ENCODE data around the gene MYZAP. TPM values are rescaled to one million over a fixed set of nuclear protein-coding genes. Genes with fewer than 3 reads are reported as not detected.

MYZAP gene
- total RNA-seq, 1 donor, result 5.1 TPM

DNA sequence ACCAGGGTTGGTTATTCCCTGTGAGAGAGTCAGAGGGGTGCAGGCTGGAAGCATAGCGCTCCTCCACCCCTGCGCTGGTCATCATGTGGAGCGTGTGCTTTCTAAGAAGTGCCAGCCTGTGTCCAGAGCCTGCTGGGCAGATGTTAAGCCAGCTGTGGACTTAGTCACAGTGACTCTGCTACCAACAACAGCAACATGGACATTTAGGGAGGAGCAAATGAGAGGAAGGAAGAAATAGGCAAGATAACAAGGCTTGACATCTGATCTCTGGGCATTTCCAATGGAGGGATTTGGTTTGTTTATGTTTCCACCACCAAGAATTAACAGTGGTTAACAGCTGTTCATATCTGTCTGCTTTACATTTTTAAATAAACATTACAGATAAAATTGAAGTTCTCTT, 36.4 kb upstream of the MYZAP start:
- no peaks in the 10 kb centered on the region for H3K27me3 ChIP-seq (ENCODE audit: insufficient read depth, low read length)
- no peaks in the 10 kb centered on the region for H3K9me3 ChIP-seq (ENCODE audit: low read depth, low read length)
- no peak overlapping the region for H3K4me3 ChIP-seq (ENCODE audit: low read length)
- H3K4me1 ChIP-seq (ENCODE audit: insufficient read depth, low read length), result no peaks in the 10 kb centered on the region

DNA sequence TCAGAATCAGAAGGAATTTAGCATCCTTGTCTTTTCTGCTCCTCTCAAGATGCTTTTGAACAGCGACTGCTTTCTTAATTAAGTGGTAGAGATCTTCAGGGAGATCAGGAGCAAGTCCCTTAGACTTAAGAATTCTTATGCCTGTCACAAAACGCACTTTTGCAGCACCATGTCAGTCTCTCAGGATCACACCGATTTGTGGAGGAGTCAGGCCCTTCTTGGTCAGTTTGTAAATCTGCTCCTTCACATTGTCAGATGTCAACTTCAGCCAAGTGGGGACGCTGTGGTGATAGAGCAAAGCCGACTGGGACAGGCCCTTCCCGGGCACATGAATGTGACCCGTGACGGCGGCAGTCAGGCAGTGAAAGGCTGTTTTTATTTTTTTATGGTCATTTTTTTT, 35.7 kb upstream of the MYZAP start:
- Histone ChIP-seq H3K9me3 (ENCODE audit: low read depth, low read length) (no peaks in the 10 kb centered on the region), H3K4me1 (ENCODE audit: insufficient read depth, low read length) (peaks cover 2% of the 10 kb centered on the region), H3K4me3 (ENCODE audit: low read length) (no peak overlapping the region), H3K27me3 (ENCODE audit: insufficient read depth, low read length) (no peaks in the 10 kb centered on the region)

DNA sequence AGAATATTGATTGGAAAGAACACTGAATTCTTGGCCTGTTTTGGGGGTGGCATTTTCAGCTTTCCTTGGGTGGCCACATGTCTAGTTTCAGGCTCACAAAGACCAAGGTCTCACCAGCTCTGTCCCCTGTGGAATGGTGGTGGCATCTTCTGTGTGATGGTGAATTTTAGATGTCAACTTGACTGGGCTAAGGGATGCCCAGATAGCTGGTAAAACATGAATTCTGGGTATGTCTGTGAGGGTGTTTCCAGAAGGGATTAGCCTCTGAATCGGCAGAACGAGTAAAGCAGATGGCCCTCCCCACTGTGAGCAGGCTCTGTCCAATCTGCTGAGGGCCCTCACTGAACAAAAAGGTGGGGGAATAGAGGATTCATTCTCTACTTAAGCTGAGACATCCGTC, 34.4 kb upstream of the MYZAP start:
- no peak overlapping the region for H3K4me3 ChIP-seq (ENCODE audit: low read length)
- H3K9me3 ChIP-seq (ENCODE audit: low read depth, low read length), result no peaks in the 10 kb centered on the region
- H3K27me3 ChIP-seq (ENCODE audit: insufficient read depth, low read length), result no peaks in the 10 kb centered on the region
- H3K4me1 ChIP-seq (ENCODE audit: insufficient read depth, low read length), result peaks cover 8% of the 10 kb centered on the region

DNA sequence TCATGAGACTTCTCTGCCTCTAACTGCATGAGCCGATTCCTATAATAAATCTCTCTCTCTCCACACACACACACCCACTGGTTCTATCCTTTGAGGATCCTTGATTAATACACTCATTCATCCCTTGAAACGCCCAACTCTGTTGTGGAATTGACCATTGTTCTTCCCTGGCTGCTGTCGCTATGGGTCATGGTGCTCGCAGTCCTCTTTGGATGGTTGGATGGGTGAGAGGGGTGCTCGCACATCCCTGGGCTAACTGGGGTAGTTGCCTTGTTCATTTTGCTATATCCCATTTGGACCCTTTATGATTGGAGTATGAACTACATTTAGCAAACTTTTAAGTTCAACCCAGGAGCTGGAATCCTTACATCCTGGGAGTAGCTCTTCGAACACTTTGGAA, 33.9 kb upstream of the MYZAP start:
- Histone ChIP-seq H3K4me3 (ENCODE audit: low read length) (no peak overlapping the region), H3K4me1 (ENCODE audit: insufficient read depth, low read length) (peaks cover 8% of the 10 kb centered on the region), H3K27me3 (ENCODE audit: insufficient read depth, low read length) (no peaks in the 10 kb centered on the region), H3K9me3 (ENCODE audit: low read depth, low read length) (no peaks in the 10 kb centered on the region)

DNA sequence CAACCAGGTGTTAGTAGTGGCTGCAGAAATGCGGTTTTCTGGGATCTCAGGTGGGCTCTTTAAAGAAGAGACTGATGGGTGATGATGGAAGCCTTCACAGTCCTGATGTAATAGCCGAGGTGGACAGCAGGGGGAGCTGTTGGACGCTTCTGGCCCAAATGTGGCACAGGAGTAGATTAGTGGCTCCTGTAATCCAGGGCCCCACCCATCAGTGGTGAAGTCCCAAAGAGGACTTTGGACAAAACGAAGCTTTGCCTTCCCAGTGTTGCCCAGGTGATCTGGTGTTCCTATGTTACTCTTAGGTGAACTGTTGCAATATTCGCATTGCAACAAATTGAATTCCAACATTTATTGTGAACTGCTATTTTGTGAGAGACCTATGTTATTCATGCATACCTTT, 31.8 kb upstream of the MYZAP start:
- Histone ChIP-seq H3K4me1 (ENCODE audit: insufficient read depth, low read length) (peaks cover 8% of the 10 kb centered on the region), H3K4me3 (ENCODE audit: low read length) (no peak overlapping the region), H3K9me3 (ENCODE audit: low read depth, low read length) (no peaks in the 10 kb centered on the region), H3K27me3 (ENCODE audit: insufficient read depth, low read length) (no peaks in the 10 kb centered on the region)

DNA sequence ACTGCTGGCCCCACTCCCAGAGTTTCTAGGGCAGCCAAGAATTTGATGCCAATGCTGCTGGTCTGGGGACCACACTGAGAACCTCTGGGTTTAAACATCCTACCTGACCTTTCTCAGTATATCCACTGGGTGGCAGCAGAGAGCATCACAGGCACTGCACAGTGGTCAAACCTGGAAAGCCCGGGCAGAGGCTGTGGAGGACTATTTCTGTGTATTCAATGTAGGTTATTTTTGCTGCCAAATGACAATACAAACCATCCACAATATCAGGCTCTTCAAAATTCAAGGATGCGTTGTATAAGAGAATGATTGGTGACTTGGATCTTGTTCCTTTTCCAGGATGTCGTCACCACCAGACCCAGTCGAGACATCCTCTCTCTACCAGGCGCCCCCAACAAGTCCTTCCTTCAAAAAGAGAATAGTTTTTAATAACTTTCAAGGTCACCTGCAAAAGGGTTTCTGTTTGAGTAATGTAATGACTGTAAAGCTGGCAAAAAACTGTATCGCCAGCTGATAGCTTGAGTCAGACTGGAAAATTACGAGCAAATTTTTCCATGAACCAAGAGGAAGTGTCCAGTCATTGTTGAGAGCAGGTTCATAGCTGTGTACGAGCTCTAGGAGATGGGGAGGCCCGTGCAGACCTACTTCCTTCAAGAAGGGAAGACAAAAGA, 30.5 kb upstream of the MYZAP start:
- H3K9me3 ChIP-seq (ENCODE audit: low read depth, low read length), result no peaks in the 10 kb centered on the region
- H3K4me3 ChIP-seq (ENCODE audit: low read length), result no peak overlapping the region
- peaks cover 13% of the 10 kb centered on the region for H3K4me1 ChIP-seq (ENCODE audit: insufficient read depth, low read length)
- H3K27me3 ChIP-seq (ENCODE audit: insufficient read depth, low read length), result no peaks in the 10 kb centered on the region

DNA sequence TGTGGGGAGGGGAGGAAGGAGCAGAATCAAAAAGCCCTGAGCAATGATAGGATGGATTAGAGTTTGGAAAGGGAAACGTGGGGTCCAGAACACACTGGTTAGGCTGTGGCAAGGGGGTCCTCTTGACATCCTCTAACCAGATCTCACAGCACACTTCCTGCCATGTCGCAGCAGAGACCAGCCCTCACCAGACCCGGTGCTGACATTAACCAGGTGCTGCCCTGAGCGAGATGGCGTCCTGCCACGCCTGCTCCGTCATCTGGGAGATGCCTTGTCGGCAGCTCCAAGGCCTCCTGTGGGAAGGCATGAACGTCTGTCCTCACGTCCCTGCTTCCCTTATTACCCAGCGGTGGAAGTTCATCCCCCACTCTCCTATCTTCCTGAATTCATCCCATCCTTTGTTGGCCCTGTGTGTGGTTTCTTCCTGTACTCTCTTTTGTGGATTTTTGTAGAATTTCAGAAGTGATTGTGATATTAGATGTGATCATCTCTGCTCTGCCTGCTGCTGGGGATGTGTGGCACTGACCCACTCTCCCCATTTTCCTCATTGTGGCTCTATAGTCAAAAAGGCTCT, 29.4 kb upstream of the MYZAP start:
- Histone ChIP-seq H3K4me1 (ENCODE audit: insufficient read depth, low read length) (peaks cover 13% of the 10 kb centered on the region), H3K9me3 (ENCODE audit: low read depth, low read length) (no peaks in the 10 kb centered on the region), H3K4me3 (ENCODE audit: low read length) (no peak overlapping the region), H3K27me3 (ENCODE audit: insufficient read depth, low read length) (no peaks in the 10 kb centered on the region)

DNA sequence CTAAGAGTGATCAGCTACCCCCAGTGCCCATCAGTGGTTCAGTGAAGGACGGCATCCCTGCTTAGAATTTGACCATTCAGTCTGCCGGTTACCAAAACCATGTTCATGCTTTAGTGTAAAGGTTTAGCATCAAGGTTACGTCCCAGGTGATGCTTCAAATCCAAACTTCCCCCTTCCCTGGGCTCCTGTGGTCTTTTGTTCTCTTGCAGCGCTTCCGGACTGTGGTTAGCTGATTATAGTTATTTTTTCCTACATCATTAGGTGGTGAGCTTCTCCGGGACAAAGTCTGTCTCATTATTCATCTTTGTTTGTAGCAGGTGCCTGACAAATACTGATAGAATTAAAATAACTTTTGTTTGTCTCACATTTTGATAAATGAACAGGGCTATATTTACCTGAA, 28.3 kb upstream of the MYZAP start:
- Histone ChIP-seq H3K27me3 (ENCODE audit: insufficient read depth, low read length) (no peaks in the 10 kb centered on the region), H3K4me1 (ENCODE audit: insufficient read depth, low read length) (peaks cover 13% of the 10 kb centered on the region), H3K4me3 (ENCODE audit: low read length) (no peak overlapping the region), H3K9me3 (ENCODE audit: low read depth, low read length) (no peaks in the 10 kb centered on the region)

DNA sequence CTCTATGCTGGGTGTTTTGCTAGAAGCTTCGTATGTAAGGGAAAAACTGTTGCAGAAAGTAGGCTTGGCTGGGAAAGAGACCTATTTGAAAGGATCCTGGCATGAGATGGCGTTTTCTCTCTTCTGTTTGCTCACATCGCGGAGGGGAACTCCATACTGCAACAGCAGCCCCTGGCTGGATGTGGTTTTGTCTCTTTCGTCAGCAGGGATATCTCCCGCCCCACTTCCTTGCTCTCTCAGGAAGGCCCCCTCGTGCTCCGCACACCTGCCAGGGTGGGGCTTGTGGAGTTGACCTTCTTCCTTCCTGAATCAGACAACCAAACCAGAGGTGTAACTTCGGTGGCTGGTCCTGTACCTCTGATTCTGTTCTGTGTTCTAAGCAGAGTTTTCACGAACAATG, 26.4 kb upstream of the MYZAP start:
- H3K4me3 ChIP-seq (ENCODE audit: low read length), result no peak overlapping the region

DNA sequence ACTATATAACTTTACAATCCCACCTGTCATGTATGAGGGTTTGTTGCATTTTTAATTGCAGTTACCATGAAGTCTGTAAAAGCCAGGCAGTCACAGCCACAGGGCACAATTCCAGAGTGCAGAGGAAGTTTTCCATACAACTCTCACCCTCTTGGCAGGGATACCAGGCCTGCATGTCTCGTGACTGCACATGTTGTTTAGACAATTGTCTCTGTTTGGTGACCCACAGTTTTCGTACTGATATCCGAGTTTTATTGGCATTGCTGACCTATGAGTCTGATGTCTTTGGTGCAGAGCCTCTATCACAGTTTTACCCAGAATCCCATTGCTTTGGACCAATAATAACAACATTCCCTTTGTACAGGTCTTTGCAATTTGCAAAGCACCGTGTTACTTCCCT, 24.9 kb upstream of the MYZAP start:
- Histone ChIP-seq H3K4me3 (ENCODE audit: low read length) (no peak overlapping the region), H3K9me3 (ENCODE audit: low read depth, low read length) (no peaks in the 10 kb centered on the region), H3K4me1 (ENCODE audit: insufficient read depth, low read length) (peaks cover 5% of the 10 kb centered on the region), H3K27me3 (ENCODE audit: insufficient read depth, low read length) (no peaks in the 10 kb centered on the region)

More for the DNA sequence above, 26.4 kb upstream of the MYZAP start:
- Histone ChIP-seq H3K27me3 (ENCODE audit: insufficient read depth, low read length) (no peaks in the 10 kb centered on the region), H3K4me1 (ENCODE audit: insufficient read depth, low read length) (peaks cover 13% of the 10 kb centered on the region), H3K9me3 (ENCODE audit: low read depth, low read length) (no peaks in the 10 kb centered on the region)

DNA sequence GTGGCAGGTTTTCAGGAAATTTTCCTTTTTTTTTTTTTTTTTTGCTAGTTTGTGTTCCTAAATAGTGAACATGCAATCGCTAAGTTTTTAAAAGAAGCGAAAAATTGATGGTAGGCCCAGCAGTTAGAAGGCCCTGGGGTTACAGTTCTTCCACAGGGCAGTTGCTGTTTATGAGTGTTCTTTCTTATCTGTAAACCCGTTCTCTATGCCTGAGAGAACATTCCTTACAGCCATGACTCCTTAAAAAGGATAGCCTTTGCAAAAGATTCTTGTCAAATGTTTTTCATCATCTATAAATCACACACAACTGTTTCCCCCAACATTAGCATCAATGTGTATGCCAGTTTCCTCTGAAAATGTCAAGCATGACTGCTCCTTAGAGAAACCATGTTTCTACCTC, 23.8 kb upstream of the MYZAP start:
- Histone ChIP-seq H3K4me3 (ENCODE audit: low read length) (no peak overlapping the region), H3K4me1 (ENCODE audit: insufficient read depth, low read length) (peaks cover 5% of the 10 kb centered on the region), H3K9me3 (ENCODE audit: low read depth, low read length) (no peaks in the 10 kb centered on the region), H3K27me3 (ENCODE audit: insufficient read depth, low read length) (no peaks in the 10 kb centered on the region)

DNA sequence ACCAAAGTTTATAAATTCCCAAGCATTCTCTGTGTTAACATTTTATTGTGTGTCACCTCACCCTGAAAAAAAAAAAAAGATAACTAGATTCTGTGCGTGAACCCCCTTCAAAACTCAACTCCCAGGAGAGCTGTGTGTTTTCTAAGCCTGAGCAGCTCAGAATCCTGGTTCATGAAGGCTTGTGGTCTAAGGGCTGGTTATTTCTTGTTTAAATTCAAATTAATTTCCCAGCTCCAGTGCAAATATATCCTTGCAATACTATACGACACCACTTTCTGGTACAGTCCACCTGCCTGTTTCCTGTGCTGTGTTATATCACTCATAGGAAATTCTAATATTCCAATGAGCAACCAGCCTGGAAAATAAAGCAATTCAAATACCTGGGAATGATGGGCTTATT, 23.4 kb upstream of the MYZAP start:
- Histone ChIP-seq H3K4me1 (ENCODE audit: insufficient read depth, low read length) (peaks cover 5% of the 10 kb centered on the region), H3K9me3 (ENCODE audit: low read depth, low read length) (no peaks in the 10 kb centered on the region), H3K4me3 (ENCODE audit: low read length) (no peak overlapping the region), H3K27me3 (ENCODE audit: insufficient read depth, low read length) (no peaks in the 10 kb centered on the region)

DNA sequence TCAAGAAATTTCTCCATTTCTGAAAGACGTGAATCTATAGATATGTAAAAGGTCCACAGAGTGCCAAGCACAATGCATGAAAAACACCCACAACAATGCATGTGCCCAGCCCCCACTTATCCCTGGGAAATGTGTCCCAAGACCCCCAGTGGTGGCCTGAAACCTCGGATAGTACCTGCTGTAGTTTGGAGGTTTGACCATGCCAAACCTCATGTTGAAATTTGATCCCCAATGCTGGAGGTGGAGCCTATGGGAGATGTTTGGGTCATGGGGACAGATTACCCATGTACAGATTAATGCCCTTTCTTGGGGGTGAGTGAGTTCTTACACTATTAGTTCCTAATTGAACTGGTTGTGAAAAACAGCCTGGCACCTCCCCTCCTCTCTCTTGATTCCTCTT, 21.4 kb upstream of the MYZAP start:
- H3K9me3 ChIP-seq (ENCODE audit: low read depth, low read length), result no peaks in the 10 kb centered on the region
- no peak overlapping the region for H3K4me3 ChIP-seq (ENCODE audit: low read length)
- no peaks in the 10 kb centered on the region for H3K27me3 ChIP-seq (ENCODE audit: insufficient read depth, low read length)
- peaks cover 2% of the 10 kb centered on the region for H3K4me1 ChIP-seq (ENCODE audit: insufficient read depth, low read length)

DNA sequence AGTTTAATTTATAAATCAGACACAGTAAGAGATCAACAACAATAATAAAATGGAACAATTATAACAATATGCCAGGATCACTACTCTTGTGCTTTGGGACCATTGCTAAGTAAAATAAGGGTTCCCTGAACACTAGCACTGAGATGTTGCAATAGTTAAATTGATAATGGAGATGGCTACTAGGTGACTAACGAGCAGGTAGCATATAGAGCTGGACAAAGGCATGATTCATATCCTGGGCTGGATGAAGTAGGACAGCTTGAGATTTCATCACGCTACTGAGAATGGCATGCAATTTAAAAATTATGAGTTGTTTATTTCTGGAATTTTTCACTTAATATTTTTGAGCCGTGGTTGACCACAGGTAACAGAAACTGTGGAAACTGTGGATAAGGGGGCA, 20.7 kb upstream of the MYZAP start:
- no peak overlapping the region for H3K4me3 ChIP-seq (ENCODE audit: low read length)
- H3K4me1 ChIP-seq (ENCODE audit: insufficient read depth, low read length), result no peaks in the 10 kb centered on the region
- no peaks in the 10 kb centered on the region for H3K9me3 ChIP-seq (ENCODE audit: low read depth, low read length)
- no peaks in the 10 kb centered on the region for H3K27me3 ChIP-seq (ENCODE audit: insufficient read depth, low read length)

DNA sequence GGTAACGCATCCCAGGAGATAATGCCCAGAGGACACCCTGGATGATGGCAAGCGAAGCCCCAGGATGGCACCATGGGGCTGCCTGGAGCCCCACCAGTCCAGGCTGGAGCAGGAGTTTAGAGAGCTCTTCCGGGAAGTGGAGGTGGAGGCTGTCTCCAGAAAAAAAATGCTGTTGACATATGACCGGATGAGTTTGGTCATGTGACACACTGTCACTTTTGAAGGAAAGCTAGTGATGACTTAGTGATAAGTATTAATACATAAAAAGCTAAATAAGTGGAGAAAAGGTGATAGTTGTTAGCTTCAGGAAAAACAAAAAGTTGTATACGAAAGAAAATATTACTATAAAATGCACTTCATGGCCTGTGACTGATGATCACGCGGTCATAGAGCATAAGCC, 20.0 kb upstream of the MYZAP start:
- Histone ChIP-seq H3K4me1 (ENCODE audit: insufficient read depth, low read length) (no peaks in the 10 kb centered on the region), H3K9me3 (ENCODE audit: low read depth, low read length) (no peaks in the 10 kb centered on the region), H3K27me3 (ENCODE audit: insufficient read depth, low read length) (no peaks in the 10 kb centered on the region), H3K4me3 (ENCODE audit: low read length) (no peak overlapping the region)

DNA sequence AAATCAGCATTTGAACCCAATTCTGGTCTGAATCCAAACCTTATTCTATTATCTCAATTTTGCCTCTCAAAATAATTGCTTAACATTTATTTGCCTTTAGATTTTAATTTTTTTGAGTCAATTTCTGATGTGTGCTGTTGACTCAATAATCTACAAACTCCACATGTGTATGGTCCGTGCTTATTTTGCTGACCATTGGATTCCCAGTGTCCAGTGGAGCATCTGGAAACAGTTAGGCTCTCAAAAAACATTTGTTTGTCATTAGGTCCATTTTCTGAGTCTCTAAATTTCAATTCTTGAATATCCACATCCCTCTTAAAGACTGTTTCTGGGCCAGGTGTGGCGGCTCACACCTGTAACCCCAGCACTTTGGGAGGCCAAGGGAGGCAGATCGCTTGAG, 19.2 kb upstream of the MYZAP start:
- H3K4me3 ChIP-seq (ENCODE audit: low read length), result no peak overlapping the region
- no peaks in the 10 kb centered on the region for H3K4me1 ChIP-seq (ENCODE audit: insufficient read depth, low read length)
- H3K9me3 ChIP-seq (ENCODE audit: low read depth, low read length), result no peaks in the 10 kb centered on the region
- no peaks in the 10 kb centered on the region for H3K27me3 ChIP-seq (ENCODE audit: insufficient read depth, low read length)

All from mononuclear cell (primary cell).